KMS-11 (cell line): ENCODE measurements around the gene NCAPD2.
"Not testable (repeated sequence)": the region's sequence is repeated elsewhere in the genome, so short reads cannot be mapped to it uniquely, and the experiment has no call there.

Source experiments
- H2AFZ ChIP-seq: fragments of 200-600 bp; sonication (generic); 2 replicates; pipeline ENCODE4 v1.6.1; 2016; ENCODE audit warnings: antibody characterized with exemption, mixed run types, low read depth
- H3K27ac ChIP-seq: fragments of 200-600 bp; sonication (generic); 2 replicates; pipeline ENCODE4 v1.6.1; 2016; ENCODE audit warnings: mild to moderate bottlenecking, mixed run types
- H3K27me3 ChIP-seq: fragments of 200-600 bp; sonication (generic); 2 replicates; pipeline ENCODE4 v1.6.1; 2017; ENCODE audit warnings: mild to moderate bottlenecking, low read depth, mixed run types, moderate library complexity; ENCODE audit not compliant: insufficient read depth
- H3K36me3 ChIP-seq: fragments of 200-600 bp; sonication (generic); 2 replicates; pipeline ENCODE4 v1.6.1; 2017; ENCODE audit warnings: mild to moderate bottlenecking, mixed run types; ENCODE audit not compliant: insufficient read depth
- H3K4me1 ChIP-seq: fragments of 200-600 bp; sonication (generic); 2 replicates; pipeline ENCODE4 v1.6.1; 2016; ENCODE audit warnings: mild to moderate bottlenecking, low read depth, mixed run types; ENCODE audit not compliant: poor library complexity, severe bottlenecking
- H3K4me2 ChIP-seq: fragments of 200-600 bp; sonication (generic); 2 replicates; pipeline ENCODE4 v1.7.0; 2016; ENCODE audit warnings: mild to moderate bottlenecking, mixed run types
- H3K4me3 ChIP-seq: fragments of 200-600 bp; sonication (generic); IDR thresholded peaks from 2 replicates; pipeline ENCODE4 v1.6.1; 2017; ENCODE audit warnings: low read depth, low read length, mixed read lengths; ENCODE audit not compliant: insufficient read depth
- H3K79me2 ChIP-seq: fragments of 200-600 bp; sonication (generic); 2 replicates; pipeline ENCODE4 v1.6.1; 2016; ENCODE audit warnings: low read depth, mixed run types; ENCODE audit not compliant: insufficient read depth
- H3K9ac ChIP-seq: fragments of 200-600 bp; sonication (generic); 2 replicates; pipeline ENCODE4 v1.6.1; 2016; ENCODE audit warnings: mild to moderate bottlenecking, mixed run types
- H4K20me1 ChIP-seq: fragments of 200-600 bp; sonication (generic); 2 replicates; pipeline ENCODE4 v1.6.1; 2016; ENCODE audit warnings: mild to moderate bottlenecking, mixed run types; ENCODE audit not compliant: insufficient read depth
- CTCF ChIP-seq: fragments of 200-600 bp; sonication (generic); conservative IDR thresholded peaks from 2 replicates; pipeline ENCODE4 v1.6.1; 2017; ENCODE audit warnings: low read depth, mild to moderate bottlenecking, antibody characterized with exemption, low read length, moderate library complexity, mixed read lengths

NCAPD2 gene

DNA sequence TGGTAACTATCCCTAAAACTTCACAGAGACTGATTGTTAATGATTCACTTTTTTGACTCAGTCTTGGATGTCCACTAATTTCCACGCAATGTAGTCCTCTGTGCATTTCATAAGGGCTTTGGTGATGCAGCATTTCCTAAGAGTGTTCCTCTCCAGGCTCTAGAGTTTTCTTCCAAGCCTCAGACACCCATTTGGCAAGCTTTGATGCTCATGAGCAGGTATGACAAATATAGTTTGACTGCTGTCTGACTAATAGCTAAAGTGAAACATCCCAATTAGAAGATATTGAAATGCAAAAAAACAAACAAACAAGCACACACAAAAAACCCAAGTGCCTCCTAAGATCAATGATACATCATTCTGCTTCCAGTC, 21.9 kb upstream of the NCAPD2 start:
- Histone ChIP-seq H3K36me3 (no peaks in the 10 kb centered on the region), H3K27ac (no peak overlapping the region), H3K27me3 (no peaks in the 10 kb centered on the region), H3K4me3 (no peak overlapping the region), H3K4me2 (no peak overlapping the region), H3K4me1 (peaks cover 31% of the 10 kb centered on the region), H3K79me2 (no peaks in the 10 kb centered on the region; the same call in 1 of the 2 replicates), H2AFZ (no peak overlapping the region), H4K20me1 (no peaks in the 10 kb centered on the region), H3K9ac (no peak overlapping the region)
- no peak for TF ChIP-seq CTCF

DNA sequence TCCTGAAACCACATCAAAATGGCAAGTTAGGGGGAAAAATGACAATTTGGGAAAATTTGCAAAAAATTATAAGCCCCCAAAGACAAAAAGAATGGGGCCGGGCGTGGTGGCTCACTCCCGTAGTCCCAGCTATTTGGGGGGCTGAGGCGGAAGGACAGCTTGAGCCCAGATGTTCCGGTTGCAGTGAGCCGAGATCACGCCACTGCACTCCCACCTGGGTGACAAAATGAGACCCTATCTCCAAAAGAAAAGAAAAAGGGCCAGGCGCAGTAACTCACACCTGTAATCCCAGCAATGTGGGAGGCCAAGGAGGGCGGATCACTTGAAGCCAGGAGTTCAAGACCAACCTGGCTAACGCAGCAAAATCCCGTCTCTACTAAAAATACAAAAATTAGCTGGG, 21.4 kb upstream of the NCAPD2 start:
- Histone ChIP-seq H3K27ac (no peak overlapping the region), H3K36me3 (no peaks in the 10 kb centered on the region), H3K79me2 (no peaks in the 10 kb centered on the region; the same call in 1 of the 2 replicates), H4K20me1 (no peaks in the 10 kb centered on the region), H3K4me3 (no peak overlapping the region), H2AFZ (no peak overlapping the region), H3K27me3 (no peaks in the 10 kb centered on the region), H3K9ac (no peak overlapping the region), H3K4me2 (no peak overlapping the region), H3K4me1 (peaks cover 31% of the 10 kb centered on the region)
- TF ChIP-seq CTCF = no peak

DNA sequence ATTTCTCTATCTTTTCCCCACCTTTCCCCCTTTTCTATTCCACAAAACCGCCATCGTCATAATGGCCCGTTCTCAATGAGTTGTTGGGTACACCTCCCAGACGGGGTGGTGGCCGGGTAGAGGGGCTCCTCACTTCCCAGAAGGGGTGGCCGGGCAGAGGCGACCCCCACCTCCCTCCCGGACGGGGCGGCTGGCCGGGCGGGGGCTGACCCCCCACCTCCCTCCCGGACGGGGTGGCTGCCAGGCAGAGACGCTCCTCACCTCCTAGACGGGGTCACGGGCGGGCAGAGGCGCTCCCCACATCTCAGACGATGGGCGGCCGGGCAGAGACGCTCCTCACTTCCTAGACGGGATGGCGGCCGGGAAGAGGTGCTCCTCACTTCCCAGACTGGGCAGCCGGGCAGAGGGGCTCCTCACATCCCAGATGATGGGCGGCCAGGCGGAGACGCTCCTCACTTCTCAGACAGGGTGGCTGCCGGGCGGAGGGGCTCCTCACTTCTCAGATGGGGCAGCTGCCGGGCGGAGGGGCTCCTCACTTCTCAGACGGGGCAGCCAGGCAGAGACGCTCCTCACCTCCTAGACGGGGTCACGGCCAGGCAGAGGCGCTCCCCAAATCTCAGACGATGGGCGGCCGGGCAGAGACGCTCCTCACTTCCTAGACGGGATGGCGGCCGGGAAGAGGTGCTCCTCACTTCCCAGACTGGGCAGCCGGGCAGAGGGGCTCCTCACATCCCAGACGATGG, 18.5 kb upstream of the NCAPD2 start:
- H3K4me3 ChIP-seq, H3K36me3 ChIP-seq, H4K20me1 ChIP-seq, H3K79me2 ChIP-seq, H3K9ac ChIP-seq, H2AFZ ChIP-seq, H3K4me2 ChIP-seq, H3K27me3 ChIP-seq, H3K27ac ChIP-seq: not testable (repeated sequence)
- peaks cover 13% of the 10 kb centered on the region for H3K4me1 ChIP-seq

GRCh38 chr12:6476489-6476888, 17.4 kb upstream of the NCAPD2 start:
- no peak overlapping the region for H2AFZ ChIP-seq
- H3K27ac ChIP-seq = no peak overlapping the region
- H3K4me1 ChIP-seq = peaks cover 8% of the 10 kb centered on the region
- H3K36me3 ChIP-seq = no peaks in the 10 kb centered on the region
- no peak for TF ChIP-seq CTCF
- H3K27me3 ChIP-seq = no peaks in the 10 kb centered on the region
- no peak overlapping the region for H3K4me2 ChIP-seq
- H3K79me2 ChIP-seq = no peaks in the 10 kb centered on the region
- no peak overlapping the region for H3K4me3 ChIP-seq
- H3K9ac ChIP-seq = no peak overlapping the region
- H4K20me1 ChIP-seq = no peaks in the 10 kb centered on the region

DNA sequence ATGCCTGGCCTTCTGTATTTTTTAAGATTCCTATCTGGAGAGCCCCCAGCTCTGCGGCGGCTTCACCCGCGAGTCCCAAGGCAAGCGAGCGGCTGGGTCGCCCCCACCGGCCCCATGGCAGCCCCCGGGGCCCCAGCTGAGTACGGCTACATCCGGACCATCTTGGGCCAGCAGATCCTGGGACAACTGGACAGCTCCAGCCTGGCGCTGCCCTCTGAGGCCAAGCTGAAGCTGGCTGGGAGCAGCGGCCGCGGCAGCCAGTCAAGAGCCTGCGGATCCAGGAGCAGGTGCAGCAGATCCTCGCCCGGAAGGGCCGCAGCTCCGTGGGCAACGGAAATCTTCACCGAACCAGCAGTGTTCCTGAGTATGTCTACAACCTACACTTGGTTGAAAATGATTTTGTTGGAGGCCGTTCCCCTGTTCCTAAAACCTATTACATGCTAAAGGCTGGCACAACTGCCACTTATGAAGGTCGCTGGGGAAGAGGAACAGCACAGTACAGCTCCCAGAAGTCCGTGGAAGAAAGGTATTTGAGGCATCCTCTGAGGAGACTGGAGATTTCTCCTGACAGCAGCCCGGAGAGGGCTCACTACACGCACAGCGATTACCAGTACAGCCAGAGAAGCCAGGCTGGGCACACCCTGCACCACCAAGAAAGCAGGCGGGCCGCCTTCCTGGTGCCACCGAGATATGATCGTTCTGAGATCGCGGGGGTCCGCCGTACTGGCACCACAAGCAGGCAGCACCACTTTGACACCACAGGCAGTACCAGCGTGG, 16.1 kb upstream of the NCAPD2 start:
- not testable (repeated sequence) for H2AFZ ChIP-seq, H3K79me2 ChIP-seq, H3K4me2 ChIP-seq, H4K20me1 ChIP-seq, H3K4me3 ChIP-seq, H3K9ac ChIP-seq, H3K4me1 ChIP-seq, H3K36me3 ChIP-seq, H3K27ac ChIP-seq, H3K27me3 ChIP-seq
